HEK293 (cell line): ENCODE data around the gene HGF.

Experiments
- CTCF ChIA-PET: fragments of 350-600 bp; formaldehyde crosslinking; extraction: SDS; loops from one replicate; lab custom pipeline; 2021; ENCODE audit warnings: antibody characterized with exemption; lab: Yijun Ruan, JAX
- POLR2A ChIA-PET: fragments of 300-600 bp; formaldehyde crosslinking; extraction: SDS; loops from one replicate; lab custom pipeline; 2020; ENCODE audit warnings: antibody characterized with exemption, inconsistent platforms; lab: Yijun Ruan, JAX
- H3K27ac ChIP-seq: fragments of 200-500 bp; sonication (Bioruptor generic); 2 replicates; pipeline ENCODE4 v1.5.1; 2014; ENCODE audit warnings: low read depth, low read length, control low read depth, inconsistent platforms; ENCODE audit errors: extremely low read depth
- H3K36me3 ChIP-seq, 2 experiments: fragments of 200-500 bp in 1 of 2; sonication (Bioruptor generic) in 1 of 2; 1 replicate in 1 of 2; 2 replicates in 1 of 2; pipeline ENCODE4 v1.5.1; 2014 to 2017; ENCODE audit warnings: inconsistent platforms in 2 of 2, low read length in 2 of 2; ENCODE audit not compliant: control insufficient read depth in 2 of 2, insufficient read depth in 1 of 2
- H3K4me1 ChIP-seq: fragments of 200-500 bp; sonication (Bioruptor generic); 2 replicates; pipeline ENCODE4 v1.5.1; 2014; ENCODE audit warnings: mild to moderate bottlenecking, low read length, inconsistent platforms; ENCODE audit not compliant: control insufficient read depth, insufficient read depth
- H3K4me3 ChIP-seq: 2 replicates; pipeline ENCODE4 v1.5.1; 2011; ENCODE audit warnings: low read depth, mild to moderate bottlenecking, control low read depth, low read length, moderate library complexity
- H3K9me3 ChIP-seq: fragments of 200-500 bp; sonication (Bioruptor generic); 2 replicates; pipeline ENCODE4 v1.5.1; 2014; ENCODE audit warnings: low read depth, low read length, inconsistent platforms; ENCODE audit not compliant: control insufficient read depth, insufficient read depth
- INSM2 ChIP-seq: fragments of 450-650 bp; formaldehyde crosslinking; IDR thresholded peaks from 2 replicates; pipeline ENCODE4 v1.5.1; 2016; ENCODE audit warnings: missing biosample characterization, missing genetic modification characterization
- KLF10 ChIP-seq: fragments of 450-650 bp; IDR thresholded peaks from 2 replicates; pipeline ENCODE4 v1.5.1; 2018; ENCODE audit warnings: missing biosample characterization, mild to moderate bottlenecking, missing genetic modification characterization
- MYNN ChIP-seq: fragments of 450-650 bp; formaldehyde crosslinking; IDR thresholded peaks from 2 replicates; pipeline ENCODE4 v1.5.1; 2016; ENCODE audit warnings: missing biosample characterization, missing genetic modification characterization, borderline replicate concordance
- OVOL3 ChIP-seq: fragments of 450-650 bp; formaldehyde crosslinking; IDR thresholded peaks from 2 replicates; pipeline ENCODE4 v1.5.1; 2016; ENCODE audit warnings: missing biosample characterization, missing genetic modification characterization
- SP3 ChIP-seq: fragments of 450-650 bp; formaldehyde crosslinking; IDR thresholded peaks from 2 replicates; pipeline ENCODE4 v1.5.1; 2016; ENCODE audit warnings: missing biosample characterization, missing genetic modification characterization
- TCF7L2 ChIP-seq: IDR thresholded peaks from 2 replicates; pipeline ENCODE4 v1.6.1; 2011; ENCODE audit warnings: low read depth, mild to moderate bottlenecking, inconsistent platforms, low read length, moderate library complexity, borderline replicate concordance
- YY2 ChIP-seq: fragments of 450-650 bp; formaldehyde crosslinking; IDR thresholded peaks from 2 replicates; pipeline ENCODE4 v1.5.1; 2016; ENCODE audit warnings: missing biosample characterization, missing genetic modification characterization
- ZEB2 ChIP-seq: fragments of 450-650 bp; formaldehyde crosslinking; IDR thresholded peaks from 2 replicates; pipeline ENCODE4 v1.5.1; 2016; ENCODE audit warnings: missing biosample characterization, missing genetic modification characterization
- ZNF10 ChIP-seq: fragments of 450-650 bp; formaldehyde crosslinking; IDR thresholded peaks from 2 replicates; pipeline ENCODE4 v1.5.1; 2017; ENCODE audit warnings: missing biosample characterization, missing genetic modification characterization
- ZNF16 ChIP-seq: fragments of 450-650 bp; formaldehyde crosslinking; IDR thresholded peaks from 2 replicates; pipeline ENCODE4 v1.5.1; 2016; ENCODE audit warnings: low read depth, missing biosample characterization, missing genetic modification characterization
- ZNF221 ChIP-seq: fragments of 450-650 bp; formaldehyde crosslinking; IDR thresholded peaks from 2 replicates; pipeline ENCODE4 v1.5.1; 2017; ENCODE audit warnings: missing biosample characterization, missing genetic modification characterization, borderline replicate concordance
- ZNF23 ChIP-seq: fragments of 450-650 bp; formaldehyde crosslinking; IDR thresholded peaks from 2 replicates; pipeline ENCODE4 v1.5.1; 2016; ENCODE audit warnings: missing biosample characterization, missing genetic modification characterization, borderline replicate concordance
- ZNF239 ChIP-seq: fragments of 450-650 bp; formaldehyde crosslinking; IDR thresholded peaks from 2 replicates; pipeline ENCODE4 v1.5.1; 2016; ENCODE audit warnings: missing biosample characterization, missing genetic modification characterization
- ZNF37A ChIP-seq: fragments of 450-650 bp; IDR thresholded peaks from 2 replicates; pipeline ENCODE4 v1.5.1; 2018; ENCODE audit warnings: missing biosample characterization, missing genetic modification characterization
- ZNF391 ChIP-seq: fragments of 450-650 bp; formaldehyde crosslinking; IDR thresholded peaks from 2 replicates; pipeline ENCODE4 v1.5.1; 2016; ENCODE audit warnings: low read depth, missing biosample characterization, missing genetic modification characterization, borderline replicate concordance
- ZNF530 ChIP-seq: fragments of 450-650 bp; formaldehyde crosslinking; IDR thresholded peaks from 2 replicates; pipeline ENCODE4 v1.5.1; 2016; ENCODE audit warnings: low read depth, missing biosample characterization, missing genetic modification characterization
- ZNF548 ChIP-seq: fragments of 450-650 bp; formaldehyde crosslinking; IDR thresholded peaks from 2 replicates; pipeline ENCODE4 v1.5.1; 2016; ENCODE audit warnings: missing biosample characterization, missing genetic modification characterization
- ZNF560 ChIP-seq: fragments of 450-650 bp; formaldehyde crosslinking; IDR thresholded peaks from 2 replicates; pipeline ENCODE4 v1.5.1; 2017; ENCODE audit warnings: missing biosample characterization, missing genetic modification characterization, borderline replicate concordance
- ZNF843 ChIP-seq: fragments of 450-650 bp; formaldehyde crosslinking; IDR thresholded peaks from 2 replicates; pipeline ENCODE4 v1.5.1; 2016; ENCODE audit warnings: missing biosample characterization, missing genetic modification characterization
- TF ChIP-seq, protein P1 (sequence below): fragments of 450-650 bp; formaldehyde crosslinking; IDR thresholded peaks from 2 replicates; pipeline ENCODE4 v1.5.1; 2016; ENCODE audit warnings: missing biosample characterization, missing genetic modification characterization
- TF ChIP-seq, protein P2 (sequence below): fragments of 450-650 bp; formaldehyde crosslinking; IDR thresholded peaks from 2 replicates; pipeline ENCODE4 v1.5.1; 2016; ENCODE audit warnings: missing biosample characterization, missing genetic modification characterization, borderline replicate concordance
- TF ChIP-seq, protein P3 (sequence below): sonication (generic); formaldehyde crosslinking; IDR thresholded peaks from 2 replicates; pipeline ENCODE4 v1.8.1; 2022; ENCODE audit warnings: mild to moderate bottlenecking, moderate library complexity, missing genetic modification reagents

The HGF gene

GRCh38 chr7:81704595-81704994 lies 65.3 kb downstream of the HGF start:
- POLR2A ChIA-PET: no interaction called here
- TF ChIP-seq OVOL3 (tag by site-specific recombination) (no peak), INSM2 (tag by site-specific recombination) (no peak), YY2 (tag by site-specific recombination) (no peak), ZNF239 (tag by site-specific recombination) (no peak), MYNN (no peak)
- TF ChIP-seq, protein P1, sequence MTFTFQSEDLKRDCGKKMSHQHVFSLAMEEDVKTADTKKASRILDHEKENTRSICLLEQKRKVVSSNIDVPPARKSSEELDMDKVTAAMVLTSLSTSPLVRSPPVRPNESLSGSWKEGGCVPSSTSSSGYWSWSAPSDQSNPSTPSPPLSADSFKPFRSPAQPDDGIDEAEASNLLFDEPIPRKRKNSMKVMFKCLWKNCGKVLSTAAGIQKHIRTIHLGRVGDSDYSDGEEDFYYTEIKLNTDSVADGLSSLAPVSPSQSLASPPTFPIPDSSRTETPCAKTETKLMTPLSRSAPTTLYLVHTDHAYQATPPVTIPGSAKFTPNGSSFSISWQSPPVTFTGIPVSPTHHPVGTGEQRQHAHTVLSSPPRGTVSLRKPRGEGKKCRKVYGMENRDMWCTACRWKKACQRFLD (tag by site-specific recombination): no peak
- H3K36me3 ChIP-seq: no peaks in the 10 kb centered on the region
- H3K27ac ChIP-seq: no peak overlapping the region
- CTCF ChIA-PET: interaction anchor here (1.5 kb wide), 1 partner anchor 11 kb away, joined by 4 read pairs; no protein-coding TSS in a partner anchor
- H3K4me3 ChIP-seq: no peak overlapping the region
- H3K9me3 ChIP-seq: no peaks in the 10 kb centered on the region
- no peaks in the 10 kb centered on the region for H3K4me1 ChIP-seq

DNA sequence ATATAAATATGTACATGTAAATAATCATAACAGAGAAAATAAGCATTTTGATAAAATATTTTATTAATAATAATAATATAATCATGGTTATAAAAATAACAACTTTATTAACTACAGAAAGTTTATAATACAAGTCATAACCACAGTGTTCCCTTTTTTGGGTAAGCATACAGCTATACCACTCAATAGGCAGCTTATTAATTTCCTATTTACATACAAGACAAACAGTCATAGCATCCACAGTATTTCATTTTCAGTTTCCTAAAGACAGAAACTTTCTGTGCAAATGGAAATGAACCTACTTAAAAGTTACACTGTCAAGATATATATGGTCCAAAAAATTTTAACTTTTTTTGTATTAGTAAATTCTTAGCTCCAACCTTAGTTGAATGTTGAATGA lies 70.9 kb downstream of the HGF start:
- H3K9me3 ChIP-seq: no peaks in the 10 kb centered on the region
- TF ChIP-seq ZNF221 (tag by site-specific recombination) (no peak), ZNF37A (tag by site-specific recombination) (no peak), SP3 (tag by site-specific recombination) (no peak), ZNF23 (tag by site-specific recombination) (no peak)
- no peaks in the 10 kb centered on the region for H3K4me1 ChIP-seq
- no peaks in the 10 kb centered on the region for H3K36me3 ChIP-seq
- ChIA-PET POLR2A (no interaction called here), CTCF (no interaction called here)
- no peak overlapping the region for H3K4me3 ChIP-seq
- H3K27ac ChIP-seq: no peak overlapping the region

GRCh38 chr7:81694711-81695110 lies 75.1 kb downstream of the HGF start:
- peaks cover 6% of the 10 kb centered on the region for H3K4me1 ChIP-seq
- no peak overlapping the region for H3K27ac ChIP-seq
- no peaks in the 10 kb centered on the region for H3K9me3 ChIP-seq
- TF ChIP-seq KLF10 (tag by site-specific recombination) (no peak), ZNF10 (tag by site-specific recombination) (no peak), ZNF37A (tag by site-specific recombination) (no peak), TCF7L2 (no peak), ZNF221 (tag by site-specific recombination) (no peak), ZNF16 (tag by site-specific recombination) (no peak), ZNF843 (tag by site-specific recombination) (no peak), ZNF548 (tag by site-specific recombination) (no peak), ZNF530 (tag by site-specific recombination) (no peak), ZNF391 (tag by site-specific recombination) (no peak), ZNF560 (no peak), ZEB2 (tag by site-specific recombination) (no peak)
- TF ChIP-seq, protein P2, sequence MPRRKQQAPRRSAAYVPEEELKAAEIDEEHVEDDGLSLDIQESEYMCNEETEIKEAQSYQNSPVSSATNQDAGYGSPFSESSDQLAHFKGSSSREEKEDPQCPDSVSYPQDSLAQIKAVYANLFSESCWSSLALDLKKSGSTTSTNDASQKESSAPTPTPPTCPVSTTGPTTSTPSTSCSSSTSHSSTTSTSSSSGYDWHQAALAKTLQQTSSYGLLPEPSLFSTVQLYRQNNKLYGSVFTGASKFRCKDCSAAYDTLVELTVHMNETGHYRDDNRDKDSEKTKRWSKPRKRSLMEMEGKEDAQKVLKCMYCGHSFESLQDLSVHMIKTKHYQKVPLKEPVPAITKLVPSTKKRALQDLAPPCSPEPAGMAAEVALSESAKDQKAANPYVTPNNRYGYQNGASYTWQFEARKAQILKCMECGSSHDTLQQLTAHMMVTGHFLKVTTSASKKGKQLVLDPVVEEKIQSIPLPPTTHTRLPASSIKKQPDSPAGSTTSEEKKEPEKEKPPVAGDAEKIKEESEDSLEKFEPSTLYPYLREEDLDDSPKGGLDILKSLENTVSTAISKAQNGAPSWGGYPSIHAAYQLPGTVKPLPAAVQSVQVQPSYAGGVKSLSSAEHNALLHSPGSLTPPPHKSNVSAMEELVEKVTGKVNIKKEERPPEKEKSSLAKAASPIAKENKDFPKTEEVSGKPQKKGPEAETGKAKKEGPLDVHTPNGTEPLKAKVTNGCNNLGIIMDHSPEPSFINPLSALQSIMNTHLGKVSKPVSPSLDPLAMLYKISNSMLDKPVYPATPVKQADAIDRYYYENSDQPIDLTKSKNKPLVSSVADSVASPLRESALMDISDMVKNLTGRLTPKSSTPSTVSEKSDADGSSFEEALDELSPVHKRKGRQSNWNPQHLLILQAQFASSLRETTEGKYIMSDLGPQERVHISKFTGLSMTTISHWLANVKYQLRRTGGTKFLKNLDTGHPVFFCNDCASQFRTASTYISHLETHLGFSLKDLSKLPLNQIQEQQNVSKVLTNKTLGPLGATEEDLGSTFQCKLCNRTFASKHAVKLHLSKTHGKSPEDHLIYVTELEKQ: no peak
- TF ChIP-seq, protein P3, sequence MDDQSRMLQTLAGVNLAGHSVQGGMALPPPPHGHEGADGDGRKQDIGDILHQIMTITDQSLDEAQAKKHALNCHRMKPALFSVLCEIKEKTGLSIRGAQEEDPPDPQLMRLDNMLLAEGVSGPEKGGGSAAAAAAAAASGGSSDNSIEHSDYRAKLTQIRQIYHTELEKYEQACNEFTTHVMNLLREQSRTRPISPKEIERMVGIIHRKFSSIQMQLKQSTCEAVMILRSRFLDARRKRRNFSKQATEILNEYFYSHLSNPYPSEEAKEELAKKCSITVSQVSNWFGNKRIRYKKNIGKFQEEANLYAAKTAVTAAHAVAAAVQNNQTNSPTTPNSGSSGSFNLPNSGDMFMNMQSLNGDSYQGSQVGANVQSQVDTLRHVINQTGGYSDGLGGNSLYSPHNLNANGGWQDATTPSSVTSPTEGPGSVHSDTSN: no peak
- no peak overlapping the region for H3K4me3 ChIP-seq
- ChIA-PET CTCF (no interaction called here), POLR2A (no interaction called here)
- H3K36me3 ChIP-seq: no peaks in the 10 kb centered on the region
